ENCODE data around the gene CA4. TPM values are rescaled to one million over a fixed set of nuclear protein-coding genes. Genes with fewer than 3 reads are reported as not detected.

The CA4 gene
- total RNA-seq, 1 donor from 2014 or later = 14.1 TPM

DNA sequence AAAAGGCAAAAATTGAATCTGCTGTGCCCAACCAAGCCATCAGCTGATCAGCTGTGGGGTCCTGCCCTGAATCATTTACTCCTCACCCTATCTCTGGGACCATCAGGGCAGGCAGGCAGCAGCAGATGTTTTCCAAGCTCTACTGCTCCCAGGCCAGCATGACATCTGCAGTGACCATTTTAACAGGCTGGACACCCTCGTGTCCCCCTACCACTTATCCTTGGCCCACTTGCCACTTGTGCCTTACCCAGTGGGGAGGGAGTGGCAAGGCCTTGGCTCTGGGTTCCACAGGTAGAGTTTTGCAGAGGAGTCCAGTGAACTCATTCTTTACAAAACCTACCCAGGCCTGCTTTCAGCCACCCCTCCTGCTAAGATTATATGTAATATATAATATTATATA is 12.0 kb upstream of the CA4 start:
- Mint-ChIP-seq H3K27me3 (ENCODE audit: insufficient read depth, low read depth) (peaks cover 44% of the 10 kb centered on the region), H3K27ac (no peak overlapping the region), H3K4me1 (peaks cover 40% of the 10 kb centered on the region), H3K4me3 (no peak overlapping the region), H3K36me3 (peaks cover 3% of the 10 kb centered on the region), H3K9me3 (no peaks in the 10 kb centered on the region)
- no peak overlapping the region for H2AFZ ChIP-seq (replicated peaks)
- H3K4me1 ChIP-seq = peaks cover 28% of the 10 kb centered on the region
- peaks cover 24% of the 10 kb centered on the region for H4K20me1 ChIP-seq (ENCODE audit: low read depth)
- TF ChIP-seq EZH2phosphoT487 (IDR thresholded peaks at IDR 0.05) = no peak
- TF ChIP-seq EZH2 (IDR thresholded peaks at IDR 0.05) = no peak
- TF ChIP-seq, protein P1, sequence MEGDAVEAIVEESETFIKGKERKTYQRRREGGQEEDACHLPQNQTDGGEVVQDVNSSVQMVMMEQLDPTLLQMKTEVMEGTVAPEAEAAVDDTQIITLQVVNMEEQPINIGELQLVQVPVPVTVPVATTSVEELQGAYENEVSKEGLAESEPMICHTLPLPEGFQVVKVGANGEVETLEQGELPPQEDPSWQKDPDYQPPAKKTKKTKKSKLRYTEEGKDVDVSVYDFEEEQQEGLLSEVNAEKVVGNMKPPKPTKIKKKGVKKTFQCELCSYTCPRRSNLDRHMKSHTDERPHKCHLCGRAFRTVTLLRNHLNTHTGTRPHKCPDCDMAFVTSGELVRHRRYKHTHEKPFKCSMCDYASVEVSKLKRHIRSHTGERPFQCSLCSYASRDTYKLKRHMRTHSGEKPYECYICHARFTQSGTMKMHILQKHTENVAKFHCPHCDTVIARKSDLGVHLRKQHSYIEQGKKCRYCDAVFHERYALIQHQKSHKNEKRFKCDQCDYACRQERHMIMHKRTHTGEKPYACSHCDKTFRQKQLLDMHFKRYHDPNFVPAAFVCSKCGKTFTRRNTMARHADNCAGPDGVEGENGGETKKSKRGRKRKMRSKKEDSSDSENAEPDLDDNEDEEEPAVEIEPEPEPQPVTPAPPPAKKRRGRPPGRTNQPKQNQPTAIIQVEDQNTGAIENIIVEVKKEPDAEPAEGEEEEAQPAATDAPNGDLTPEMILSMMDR (IDR thresholded peaks at IDR 0.05) = no peak
- H3K9me3 ChIP-seq (ENCODE audit: low read depth) = no peaks in the 10 kb centered on the region
- H3K27ac ChIP-seq = no peak overlapping the region
- H3K4me2 ChIP-seq = no peak overlapping the region
- H3K4me3 ChIP-seq = no peak overlapping the region
- H3K36me3 ChIP-seq = no peaks in the 10 kb centered on the region
- peaks cover 3% of the 10 kb centered on the region for H3K79me2 ChIP-seq (ENCODE audit: low read depth)
- H3K9ac ChIP-seq = no peak overlapping the region
- peaks cover 37% of the 10 kb centered on the region for H3F3A ChIP-seq (ENCODE audit: low read depth)
- H3K27me3 ChIP-seq = peaks cover 64% of the 10 kb centered on the region
- no peak for DNase-seq (ENCODE audit: low spot score)

DNA sequence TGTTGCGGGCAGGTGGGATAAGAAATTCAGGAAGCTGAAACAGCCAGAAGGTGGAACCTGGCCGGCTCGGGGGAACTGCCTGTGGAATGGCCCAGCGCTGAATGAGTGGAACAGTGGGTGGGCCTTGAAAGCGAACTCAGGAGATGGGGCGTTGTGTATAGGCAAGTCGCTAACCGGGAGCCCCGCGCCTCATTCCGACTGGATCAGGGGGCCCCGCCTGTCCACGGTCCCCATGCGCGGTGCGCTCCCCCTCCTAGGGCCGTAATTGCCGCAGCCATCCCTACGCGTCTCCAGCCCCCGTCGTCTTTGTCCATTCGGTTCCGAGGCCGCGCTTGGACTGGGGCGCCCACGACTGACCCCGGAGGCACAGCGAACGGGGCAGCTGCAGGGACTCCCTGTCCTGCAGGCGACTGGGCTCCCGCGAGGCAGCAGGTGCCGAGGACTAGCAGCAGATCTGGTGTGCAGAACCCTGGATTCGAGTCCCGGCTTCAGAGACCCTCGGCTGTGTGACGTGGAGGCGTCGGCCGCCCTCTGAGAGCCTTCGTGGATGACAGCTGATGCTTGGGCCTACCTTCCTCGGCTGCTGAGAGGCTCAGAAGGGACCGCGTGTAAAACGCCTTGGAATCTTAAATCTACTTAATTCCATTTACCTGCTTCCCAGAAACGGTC is 10.9 kb upstream of the CA4 start:
- H3K27ac ChIP-seq = no peak overlapping the region
- peaks cover 39% of the 10 kb centered on the region for H3K4me1 ChIP-seq
- peaks cover 3% of the 10 kb centered on the region for H3K79me2 ChIP-seq (ENCODE audit: low read depth)
- Mint-ChIP-seq H3K27ac (no peak overlapping the region), H3K9me3 (no peaks in the 10 kb centered on the region), H3K36me3 (no peaks in the 10 kb centered on the region), H3K4me3 (peak overlapping the region; percentile 35), H3K4me1 (peaks cover 45% of the 10 kb centered on the region), H3K27me3 (ENCODE audit: insufficient read depth, low read depth) (peaks cover 47% of the 10 kb centered on the region)
- H3K27me3 ChIP-seq = peaks cover 64% of the 10 kb centered on the region
- no peak for DNase-seq (ENCODE audit: low spot score)
- TF ChIP-seq, protein P1 (IDR thresholded peaks at IDR 0.05) = no peak
- TF ChIP-seq EZH2phosphoT487 (IDR thresholded peaks at IDR 0.05) (no peak), EZH2 (IDR thresholded peaks at IDR 0.05) (no peak)
- peak overlapping the region; percentile 68 for H3K4me2 ChIP-seq
- peak overlapping the region; percentile 24 for H3K4me3 ChIP-seq
- H3F3A ChIP-seq (ENCODE audit: low read depth) = peaks cover 45% of the 10 kb centered on the region
- no peak overlapping the region for H2AFZ ChIP-seq (replicated peaks)
- H4K20me1 ChIP-seq (ENCODE audit: low read depth) = peaks cover 24% of the 10 kb centered on the region
- no peaks in the 10 kb centered on the region for H3K9me3 ChIP-seq (ENCODE audit: low read depth)
- no peak overlapping the region for H3K9ac ChIP-seq
- no peaks in the 10 kb centered on the region for H3K36me3 ChIP-seq

DNA sequence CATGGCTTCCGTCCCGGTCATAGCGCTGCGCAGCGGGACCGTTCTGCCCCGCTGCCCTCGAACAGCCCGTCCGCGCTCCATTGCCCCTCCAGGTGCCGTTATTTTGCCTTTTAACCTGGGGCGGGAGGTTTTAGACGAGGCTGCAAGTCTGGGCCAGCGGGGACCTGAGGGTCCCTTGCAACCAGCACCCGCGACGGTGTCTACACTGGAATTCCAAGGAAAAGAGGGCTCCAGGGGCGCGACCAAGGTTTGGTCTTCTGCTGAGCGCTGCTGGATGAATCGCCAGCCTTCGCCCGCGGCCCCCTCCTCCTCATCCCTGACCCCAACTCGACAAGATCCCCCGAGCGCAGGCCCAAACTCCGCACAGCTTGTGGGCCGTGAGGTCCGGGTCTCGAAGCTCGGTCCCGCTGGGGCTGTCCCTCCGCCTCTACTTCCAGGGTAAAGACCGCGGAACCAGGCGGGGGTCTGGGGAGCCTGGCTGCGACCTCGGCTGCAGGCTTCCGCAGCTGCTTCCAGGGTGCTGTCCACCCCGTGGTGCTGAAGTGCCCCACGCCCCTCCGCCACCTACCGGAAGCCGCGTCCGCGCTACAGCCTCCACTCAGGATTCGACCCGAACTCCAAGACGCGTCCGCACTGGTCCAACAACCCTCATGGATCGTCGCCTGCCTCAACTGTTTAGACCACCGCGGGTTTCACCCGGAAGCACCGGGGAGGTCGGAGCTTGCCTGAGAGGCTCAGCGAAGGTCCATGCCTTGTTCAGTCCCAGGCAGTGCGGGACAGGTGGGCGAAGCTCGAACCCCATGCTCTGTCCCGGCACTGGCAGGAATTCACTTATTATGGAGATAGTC is 10.1 kb upstream of the CA4 start:
- Mint-ChIP-seq H3K4me3 (peak overlapping the region; percentile 67), H3K27me3 (ENCODE audit: insufficient read depth, low read depth) (peaks cover 45% of the 10 kb centered on the region), H3K4me1 (peaks cover 39% of the 10 kb centered on the region), H3K36me3 (no peaks in the 10 kb centered on the region), H3K27ac (no peak overlapping the region), H3K9me3 (no peaks in the 10 kb centered on the region)
- peak; percentile 92 for DNase-seq (ENCODE audit: low spot score)
- H3K9me3 ChIP-seq (ENCODE audit: low read depth) = no peaks in the 10 kb centered on the region
- H3K27me3 ChIP-seq = peaks cover 63% of the 10 kb centered on the region
- peaks cover 24% of the 10 kb centered on the region for H4K20me1 ChIP-seq (ENCODE audit: low read depth)
- peaks cover under 1% of the 10 kb centered on the region for H3K79me2 ChIP-seq (ENCODE audit: low read depth)
- peaks cover 40% of the 10 kb centered on the region for H3K4me1 ChIP-seq
- H3K9ac ChIP-seq = no peak overlapping the region
- H3K27ac ChIP-seq = no peak overlapping the region
- H3K4me3 ChIP-seq = peak overlapping the region; percentile 24
- no peak overlapping the region for H2AFZ ChIP-seq (replicated peaks)
- H3K36me3 ChIP-seq = no peaks in the 10 kb centered on the region
- peaks cover 51% of the 10 kb centered on the region for H3F3A ChIP-seq (ENCODE audit: low read depth)
- H3K4me2 ChIP-seq = peak overlapping the region; percentile 68
- TF ChIP-seq EZH2phosphoT487 (IDR thresholded peaks at IDR 0.05) (peak; percentile 78), EZH2 (IDR thresholded peaks at IDR 0.05) (peak; percentile 69)
- TF ChIP-seq, protein P1 (IDR thresholded peaks at IDR 0.05) = peak; percentile 67
